ENCODE results near the gene ERGIC2. TPM values are rescaled to one million over a fixed set of nuclear protein-coding genes. Genes with fewer than 3 reads are reported as not detected.

Gene ERGIC2, protein sequence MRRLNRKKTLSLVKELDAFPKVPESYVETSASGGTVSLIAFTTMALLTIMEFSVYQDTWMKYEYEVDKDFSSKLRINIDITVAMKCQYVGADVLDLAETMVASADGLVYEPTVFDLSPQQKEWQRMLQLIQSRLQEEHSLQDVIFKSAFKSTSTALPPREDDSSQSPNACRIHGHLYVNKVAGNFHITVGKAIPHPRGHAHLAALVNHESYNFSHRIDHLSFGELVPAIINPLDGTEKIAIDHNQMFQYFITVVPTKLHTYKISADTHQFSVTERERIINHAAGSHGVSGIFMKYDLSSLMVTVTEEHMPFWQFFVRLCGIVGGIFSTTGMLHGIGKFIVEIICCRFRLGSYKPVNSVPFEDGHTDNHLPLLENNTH
- 10 to 100 TPM; 27.9 to 56.8 TPM for total RNA-seq

DNA sequence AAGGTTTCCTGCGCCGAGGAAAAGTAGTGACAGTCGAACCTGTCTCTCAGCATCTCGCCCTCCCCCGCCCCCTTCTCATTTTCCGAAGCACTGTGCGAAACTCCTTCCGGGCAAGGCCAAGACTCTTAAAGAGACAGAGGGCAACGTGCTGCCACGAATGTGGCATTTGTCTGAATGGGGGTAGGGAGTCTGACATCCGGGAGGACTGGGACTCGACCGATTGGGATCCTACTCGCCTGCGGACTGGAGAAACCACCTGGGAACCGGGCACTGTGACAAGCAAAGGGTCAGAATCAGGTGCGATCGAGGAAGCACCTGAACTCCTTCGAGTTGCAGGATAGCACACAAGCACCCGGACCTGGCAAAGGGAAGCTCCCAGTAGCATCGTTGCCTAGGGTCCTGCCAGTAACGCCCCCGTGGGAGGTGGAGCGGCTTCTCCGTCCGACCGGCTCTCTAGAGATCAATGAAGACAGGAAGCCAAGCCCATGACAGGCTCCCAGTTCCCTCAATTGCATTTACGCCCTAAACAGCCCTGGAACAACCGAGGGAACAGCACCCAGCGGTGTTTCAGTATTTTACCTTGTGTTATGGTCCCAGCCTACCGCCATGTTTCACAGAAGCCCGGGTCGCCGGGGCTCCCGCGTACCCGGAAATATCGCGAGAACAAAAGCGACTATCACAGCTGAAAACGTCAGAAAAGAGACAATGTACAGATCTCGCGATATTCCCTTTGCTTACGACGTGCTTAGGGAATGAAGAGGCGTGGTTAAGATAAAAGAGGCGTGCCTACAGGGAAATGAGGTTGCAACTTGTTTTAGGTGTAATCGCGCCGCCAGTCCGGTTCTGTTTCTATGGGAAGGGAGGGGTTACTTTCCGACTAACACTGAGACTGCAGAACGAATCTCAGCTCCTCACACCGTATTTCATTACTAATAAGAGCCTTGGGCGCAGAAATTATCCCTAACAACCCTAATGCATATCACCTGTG, at the start of gene ERGIC2:
TSS of gene ERGIC2 (minus strand) at position 637 of the 988 bp plus-strand sequence. CDS start 9,539 bp downstream, outside the sequence.
- H3K4me1 ChIP-seq (replicated peaks) = no peaks in the 10 kb centered on the region
- no peaks in the 10 kb centered on the region for H3K27me3 ChIP-seq (replicated peaks; ENCODE audit: insufficient read depth)
- peak; percentile 96 for DNase-seq (ENCODE audit: low spot score)
- peak; percentile 98 for TF ChIP-seq POLR2AphosphoS5 (IDR thresholded peaks at IDR 0.05)
- TF ChIP-seq, protein P1, sequence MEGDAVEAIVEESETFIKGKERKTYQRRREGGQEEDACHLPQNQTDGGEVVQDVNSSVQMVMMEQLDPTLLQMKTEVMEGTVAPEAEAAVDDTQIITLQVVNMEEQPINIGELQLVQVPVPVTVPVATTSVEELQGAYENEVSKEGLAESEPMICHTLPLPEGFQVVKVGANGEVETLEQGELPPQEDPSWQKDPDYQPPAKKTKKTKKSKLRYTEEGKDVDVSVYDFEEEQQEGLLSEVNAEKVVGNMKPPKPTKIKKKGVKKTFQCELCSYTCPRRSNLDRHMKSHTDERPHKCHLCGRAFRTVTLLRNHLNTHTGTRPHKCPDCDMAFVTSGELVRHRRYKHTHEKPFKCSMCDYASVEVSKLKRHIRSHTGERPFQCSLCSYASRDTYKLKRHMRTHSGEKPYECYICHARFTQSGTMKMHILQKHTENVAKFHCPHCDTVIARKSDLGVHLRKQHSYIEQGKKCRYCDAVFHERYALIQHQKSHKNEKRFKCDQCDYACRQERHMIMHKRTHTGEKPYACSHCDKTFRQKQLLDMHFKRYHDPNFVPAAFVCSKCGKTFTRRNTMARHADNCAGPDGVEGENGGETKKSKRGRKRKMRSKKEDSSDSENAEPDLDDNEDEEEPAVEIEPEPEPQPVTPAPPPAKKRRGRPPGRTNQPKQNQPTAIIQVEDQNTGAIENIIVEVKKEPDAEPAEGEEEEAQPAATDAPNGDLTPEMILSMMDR (IDR thresholded peaks at IDR 0.05) = no peak
- TF ChIP-seq POLR2A (IDR thresholded peaks at IDR 0.05) = peak; percentile 82
- peak within 1 kb of the TSS; percentile 77 to 92 for H3K4me3 ChIP-seq
- no peaks in the 10 kb centered on the region for H3K9me3 ChIP-seq
- peak within 1 kb of the TSS; percentile 89 to 97 for H3K27ac ChIP-seq
- no peaks in the 10 kb centered on the region for H3K36me3 ChIP-seq
- intact Hi-C loops (cut with DNase I) = no loop called here
- WGBS = under 1% methylated on average over 55 of the region's 55 CpGs

DNA sequence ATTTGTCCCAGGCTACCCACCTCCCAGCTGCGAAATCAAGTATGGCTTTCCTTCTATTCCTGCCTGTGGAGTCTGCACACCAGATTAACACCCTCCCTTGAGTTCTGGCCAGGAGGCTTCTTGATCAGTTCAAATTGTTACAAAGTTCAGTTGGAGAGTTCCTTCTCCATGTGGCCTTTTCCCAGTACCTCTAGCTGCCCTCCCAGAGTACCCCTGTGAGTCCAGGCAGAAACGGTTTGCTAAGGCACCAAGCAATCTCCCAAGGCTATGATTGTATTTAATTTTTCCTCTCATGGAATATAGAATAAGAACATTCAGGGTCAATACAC, 49.7 kb upstream of the ERGIC2 start:
- 91% methylated on average over 2 of the region's 2 CpGs for WGBS
- no peak for DNase-seq (ENCODE audit: low spot score)
- no peak overlapping the region for H3K27ac ChIP-seq
- H3K9me3 ChIP-seq = no peaks in the 10 kb centered on the region
- H3K4me1 ChIP-seq (replicated peaks) = no peaks in the 10 kb centered on the region
- H3K36me3 ChIP-seq = no peaks in the 10 kb centered on the region
- H3K27me3 ChIP-seq (replicated peaks; ENCODE audit: insufficient read depth) = no peaks in the 10 kb centered on the region
- H3K4me3 ChIP-seq = no peak overlapping the region
- TF ChIP-seq POLR2AphosphoS5 (IDR thresholded peaks at IDR 0.05) (no peak), POLR2A (IDR thresholded peaks at IDR 0.05) (no peak)
- TF ChIP-seq, protein P1 (IDR thresholded peaks at IDR 0.05) = no peak
- intact Hi-C loops (cut with DNase I) = no loop called here

DNA sequence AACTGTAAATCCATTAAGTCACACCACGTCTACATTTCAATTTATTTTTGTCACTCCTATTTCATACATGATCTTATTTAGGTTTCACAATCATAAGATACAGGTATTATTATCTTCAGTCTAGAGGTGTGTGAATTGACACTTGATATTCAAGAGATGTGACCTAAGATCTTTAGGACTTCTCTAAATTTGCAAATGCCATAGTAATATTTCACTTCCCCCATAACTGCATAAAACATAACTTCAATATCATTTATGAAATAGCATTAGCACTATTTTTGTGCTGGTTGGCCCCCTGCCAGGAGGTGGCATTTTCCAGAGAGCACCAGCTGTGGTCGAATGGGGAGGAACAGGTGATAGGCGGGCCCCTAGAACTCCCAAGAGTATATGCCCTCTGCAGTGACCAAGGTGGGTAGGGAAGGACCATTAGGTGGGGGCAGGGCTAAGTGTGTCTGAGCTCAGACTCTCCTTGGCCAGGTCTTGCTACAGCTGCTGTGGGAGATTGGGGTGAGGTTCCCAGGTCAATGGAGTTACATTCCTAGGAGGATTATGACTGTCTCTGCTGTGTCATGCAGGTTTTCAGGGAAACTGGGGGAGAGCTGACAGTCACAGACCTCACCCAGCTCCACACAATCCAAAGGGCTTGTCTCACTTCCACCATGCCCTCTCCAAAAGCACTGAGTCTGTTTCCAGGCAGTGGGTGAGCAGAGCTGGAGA, 49.2 kb upstream of the ERGIC2 start:
- no peak for DNase-seq (ENCODE audit: low spot score)
- no peak overlapping the region for H3K27ac ChIP-seq
- H3K4me1 ChIP-seq (replicated peaks) = no peaks in the 10 kb centered on the region
- 87% methylated on average over 3 of the region's 3 CpGs for WGBS
- no peaks in the 10 kb centered on the region for H3K36me3 ChIP-seq
- TF ChIP-seq POLR2A (IDR thresholded peaks at IDR 0.05) = no peak
- TF ChIP-seq, protein P1 (IDR thresholded peaks at IDR 0.05) = no peak
- no peaks in the 10 kb centered on the region for H3K9me3 ChIP-seq
- no peak overlapping the region for H3K4me3 ChIP-seq
- intact Hi-C loops (cut with DNase I) = no loop called here
- H3K27me3 ChIP-seq (replicated peaks; ENCODE audit: insufficient read depth) = no peaks in the 10 kb centered on the region

DNA sequence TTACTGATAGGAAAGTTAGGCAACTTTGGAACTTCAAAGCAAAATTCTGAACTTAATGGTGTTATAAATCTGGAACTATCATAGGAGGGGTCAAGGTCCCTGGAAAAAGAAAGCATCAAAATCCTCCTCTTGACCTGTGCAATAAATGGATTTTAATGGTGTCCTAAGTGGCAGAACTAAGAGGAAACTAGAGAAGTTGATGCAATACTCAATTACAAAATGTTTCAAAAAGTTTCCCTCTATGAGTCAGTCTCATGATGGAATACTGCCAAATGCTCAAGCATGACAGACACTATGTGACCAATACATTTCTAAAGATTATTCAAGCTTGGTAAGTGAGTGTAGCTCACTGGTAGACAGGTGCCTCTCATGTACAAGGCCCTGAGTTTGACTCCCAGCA, 47.7 kb upstream of the ERGIC2 start:
- Histone ChIP-seq H3K27me3 (replicated peaks; ENCODE audit: insufficient read depth) (no peaks in the 10 kb centered on the region), H3K36me3 (no peaks in the 10 kb centered on the region), H3K9me3 (no peaks in the 10 kb centered on the region), H3K4me3 (no peak overlapping the region), H3K4me1 (replicated peaks) (no peaks in the 10 kb centered on the region), H3K27ac (no peak overlapping the region)
- TF ChIP-seq POLR2AphosphoS5 (IDR thresholded peaks at IDR 0.05) = no peak
- DNase-seq (ENCODE audit: low spot score) = no peak
- intact Hi-C loops (cut with DNase I) = no loop called here

DNA sequence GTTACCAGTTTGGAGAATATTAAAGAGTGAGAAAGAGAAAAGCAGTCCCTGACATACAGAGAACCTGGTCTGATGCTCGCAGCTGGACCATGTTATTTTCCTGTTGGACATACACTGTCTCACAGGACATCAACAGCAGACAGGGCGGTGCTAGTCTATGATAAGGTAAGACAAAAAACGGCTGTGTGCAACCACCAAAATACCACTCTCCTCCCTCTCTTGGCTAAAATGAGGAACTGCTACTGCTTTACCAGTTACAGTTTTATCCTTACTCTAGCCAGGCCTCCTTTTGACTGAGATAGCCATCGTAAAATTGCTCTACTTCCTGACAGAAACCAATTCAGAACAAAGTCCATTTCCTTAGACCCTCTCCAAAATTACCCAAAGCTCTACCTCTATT, 47.0 kb upstream of the ERGIC2 start:
- no peaks in the 10 kb centered on the region for H3K27me3 ChIP-seq (replicated peaks; ENCODE audit: insufficient read depth)
- H3K4me1 ChIP-seq (replicated peaks) = no peaks in the 10 kb centered on the region
- H3K27ac ChIP-seq = no peak overlapping the region
- H3K36me3 ChIP-seq = no peaks in the 10 kb centered on the region
- no peaks in the 10 kb centered on the region for H3K9me3 ChIP-seq
- intact Hi-C loops (cut with DNase I) = no loop called here
- no peak overlapping the region for H3K4me3 ChIP-seq
- WGBS = 73% methylated on average over 4 of the region's 4 CpGs
- DNase-seq (ENCODE audit: low spot score) = no peak
- TF ChIP-seq POLR2AphosphoS5 (IDR thresholded peaks at IDR 0.05) (no peak), POLR2A (IDR thresholded peaks at IDR 0.05) (no peak)
- TF ChIP-seq, protein P1 (IDR thresholded peaks at IDR 0.05) = no peak
